ENCODE results near the gene STAT2. TPM values are rescaled to one million over a fixed set of nuclear protein-coding genes. Genes with fewer than 3 reads are reported as not detected.

STAT2 gene
- total RNA-seq, 1 donor from 2014 or later: 199 TPM

GRCh38 chr12:56315249-56315621, 44.7 kb downstream of the STAT2 start:
- Histone ChIP-seq H3K4me1 (peaks cover 8% of the 10 kb centered on the region), H3K27ac (peak overlapping the region; percentile 93), H3K4me3 (peak overlapping the region; percentile 93), H3K27me3 (no peaks in the 10 kb centered on the region), H3K9me3 (no peaks in the 10 kb centered on the region), H3K36me3 (peaks cover 51% of the 10 kb centered on the region)
- intact Hi-C loops (cut with DNase I): no loop called here
- no peak for TF ChIP-seq CTCF (IDR thresholded peaks at IDR 0.05)
- ATAC-seq (no peak), DNase-seq (no peak)

GRCh38 chr12:56311003-56311402, 48.9 kb downstream of the STAT2 start:
- H3K27me3 ChIP-seq: no peaks in the 10 kb centered on the region
- H3K4me1 ChIP-seq: peaks cover 8% of the 10 kb centered on the region
- intact Hi-C loops (cut with DNase I): no loop called here
- DNase-seq (no peak), ATAC-seq (no peak)
- no peak overlapping the region for H3K4me3 ChIP-seq
- no peak for TF ChIP-seq CTCF (IDR thresholded peaks at IDR 0.05)
- no peak overlapping the region for H3K27ac ChIP-seq
- H3K9me3 ChIP-seq: no peaks in the 10 kb centered on the region
- peaks cover 64% of the 10 kb centered on the region for H3K36me3 ChIP-seq

- ATAC-seq (no peak), DNase-seq (no peak)
- H3K27ac ChIP-seq: no peak overlapping the region
- no peaks in the 10 kb centered on the region for H3K27me3 ChIP-seq
- no peak for TF ChIP-seq CTCF (IDR thresholded peaks at IDR 0.05)
- H3K9me3 ChIP-seq: no peaks in the 10 kb centered on the region
- intact Hi-C loops (cut with DNase I): no loop called here
- no peaks in the 10 kb centered on the region for H3K4me1 ChIP-seq
- H3K36me3 ChIP-seq: peaks cover 79% of the 10 kb centered on the region
- H3K4me3 ChIP-seq: no peak overlapping the region
Measured at GRCh38 chr12:56308714-56309113, 51.2 kb downstream of the STAT2 start.

- peaks cover 77% of the 10 kb centered on the region for H3K36me3 ChIP-seq
- intact Hi-C loops (cut with DNase I): no loop called here
- no peaks in the 10 kb centered on the region for H3K4me1 ChIP-seq
- TF ChIP-seq CTCF (IDR thresholded peaks at IDR 0.05): no peak
- ATAC-seq (no peak), DNase-seq (peak; percentile 25)
- H3K27me3 ChIP-seq: no peaks in the 10 kb centered on the region
- no peak overlapping the region for H3K27ac ChIP-seq
- H3K9me3 ChIP-seq: no peaks in the 10 kb centered on the region
- no peak overlapping the region for H3K4me3 ChIP-seq
Measured at GRCh38 chr12:56307221-56307965, 52.5 kb downstream of the STAT2 start.

- H3K27ac ChIP-seq: no peak overlapping the region
- no peak for DNase-seq
- no peak for ATAC-seq
- intact Hi-C loops (cut with DNase I): no loop called here
- TF ChIP-seq CTCF (IDR thresholded peaks at IDR 0.05): no peak
- peaks cover 56% of the 10 kb centered on the region for H3K36me3 ChIP-seq
- H3K9me3 ChIP-seq: no peaks in the 10 kb centered on the region
- no peaks in the 10 kb centered on the region for H3K27me3 ChIP-seq
- H3K4me1 ChIP-seq: peaks cover 8% of the 10 kb centered on the region
- H3K4me3 ChIP-seq: no peak overlapping the region
Measured at GRCh38 chr12:56304872-56305590, 54.9 kb downstream of the STAT2 start.
